Activated B cell treated with CpG ODN at 0.5 μM for 24 hours (primary cell): Measurements from ENCODE around the gene UBE2H. TPM values are rescaled to one million over a fixed set of nuclear protein-coding genes. Genes with fewer than 3 reads are reported as not detected.

Experiments used
- ATAC-seq: fragments of 200-7000 bp; cut with Tn5 transposase; one replicate; pipeline ENCODE4 v1.10.0; 2021; ENCODE audit warnings: low read depth, mild to moderate bottlenecking, moderate library complexity
- CTCF ChIA-PET: fragments of 350-600 bp; sonication (Branson Sonifier 250); formaldehyde crosslinking; loops from one replicate; lab custom pipeline; 2021; ENCODE audit warnings: antibody characterized with exemption; lab: Charles Lee
- POLR2A ChIA-PET: fragments of 350-600 bp; sonication (Branson Sonifier 250); formaldehyde crosslinking; loops from one replicate; lab custom pipeline; 2021; ENCODE audit warnings: antibody characterized with exemption; lab: Charles Lee
- DNase-seq: peaks from one replicate; pipeline ENCODE4 v3.0.0; 2022
- H3K27ac Mint-ChIP-seq: one replicate; pipeline ENCODE4 v1.8.0; 2020; ENCODE audit warnings: mixed read lengths
- H3K27me3 Mint-ChIP-seq: one replicate; pipeline ENCODE4 v1.8.0; 2021; ENCODE audit warnings: mixed read lengths
- H3K36me3 Mint-ChIP-seq: one replicate; pipeline ENCODE4 v1.8.0; 2021; ENCODE audit warnings: low read depth, mixed read lengths
- H3K4me1 Mint-ChIP-seq: one replicate; pipeline ENCODE4 v1.8.0; 2021; ENCODE audit warnings: mixed read lengths
- H3K4me3 Mint-ChIP-seq: one replicate; pipeline ENCODE4 v1.8.0; 2020; ENCODE audit warnings: mild to moderate bottlenecking, mixed read lengths
- H3K9me3 Mint-ChIP-seq: one replicate; pipeline ENCODE4 v1.8.0; 2020; ENCODE audit warnings: mixed read lengths
- CTCF ChIP-seq: fragments of 200-600 bp; IDR thresholded peaks from one replicate; pipeline ENCODE4 v1.8.0; 2022; ENCODE audit warnings: antibody characterized with exemption, mild to moderate bottlenecking
- intact Hi-C: fragments of 100-400 bp; cut with micrococcal nuclease; formaldehyde crosslinking; loops from one replicate; pipeline ENCODE4 v1.15.1; 2024
- total RNA-seq: library from RNA; stranded (reverse); gene quantifications from 2 replicates; pipeline ENCODE4 v1.2.3, GENCODE V29; 2022

The UBE2H gene
- total RNA-seq, 1 donor from 2014 or later: 32.6 TPM

DNA sequence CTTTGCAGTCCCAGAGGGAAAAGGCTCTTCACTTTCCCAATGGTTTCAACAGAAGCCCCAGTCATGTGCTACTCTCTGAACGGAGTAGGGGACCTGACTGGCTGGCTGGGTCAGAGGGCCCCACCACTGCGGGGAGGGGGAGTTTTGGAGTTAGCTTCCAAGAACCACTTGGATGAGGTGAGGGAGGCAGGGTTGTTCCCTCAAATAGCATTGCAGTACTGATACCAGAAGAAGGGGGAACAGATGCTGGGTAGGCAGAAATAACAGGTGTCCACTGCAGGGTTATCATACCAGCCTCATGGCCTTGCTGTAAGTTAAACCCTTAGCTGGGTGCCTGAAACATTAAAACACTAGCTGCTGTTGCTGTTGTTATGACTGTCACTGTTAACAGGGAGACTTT is 131.3 kb downstream of the UBE2H start:
- POLR2A ChIA-PET: no interaction called here
- no peak overlapping the region for H3K4me3 Mint-ChIP-seq
- DNase-seq: no peak
- ATAC-seq: no peak
- H3K36me3 Mint-ChIP-seq: no peaks in the 10 kb centered on the region
- peaks cover 10% of the 10 kb centered on the region for H3K4me1 Mint-ChIP-seq
- H3K27ac Mint-ChIP-seq: no peak overlapping the region
- no peaks in the 10 kb centered on the region for H3K9me3 Mint-ChIP-seq
- H3K27me3 Mint-ChIP-seq: peaks cover 4% of the 10 kb centered on the region
- no peak for TF ChIP-seq CTCF
- intact Hi-C loops: loop anchor here (10.0 kb wide), 1 partner anchor 97 kb away; no protein-coding TSS in a partner anchor
- CTCF ChIA-PET: interaction anchor here (0.5 kb wide), 1 partner anchor 1456 kb away, joined by 3 read pairs; no protein-coding TSS in a partner anchor

DNA sequence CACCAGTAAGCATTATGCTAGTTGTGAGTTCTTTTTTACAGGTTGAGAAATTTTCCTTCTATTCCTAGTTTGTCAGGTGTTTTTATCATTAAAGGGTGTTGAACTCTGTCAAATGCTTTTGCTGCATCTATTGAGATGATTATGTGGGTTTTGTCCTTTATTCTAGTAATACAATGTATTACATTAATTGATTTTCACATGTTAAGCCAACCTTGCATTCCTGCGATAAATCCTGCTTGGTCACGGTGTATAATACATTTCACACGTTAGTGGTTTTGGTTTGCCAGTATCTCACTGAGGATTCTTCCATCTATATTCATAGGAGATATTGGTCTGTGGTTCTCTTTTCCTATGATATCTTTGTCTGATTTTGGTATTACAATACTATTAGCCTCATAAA is 136.0 kb downstream of the UBE2H start:
- no peak overlapping the region for H3K27ac Mint-ChIP-seq
- no peak for TF ChIP-seq CTCF
- ChIA-PET CTCF (no interaction called here), POLR2A (no interaction called here)
- no peaks in the 10 kb centered on the region for H3K9me3 Mint-ChIP-seq
- no peaks in the 10 kb centered on the region for H3K4me1 Mint-ChIP-seq
- DNase-seq: no peak
- intact Hi-C loops: no loop called here
- no peak for ATAC-seq
- H3K36me3 Mint-ChIP-seq: no peaks in the 10 kb centered on the region
- no peak overlapping the region for H3K4me3 Mint-ChIP-seq
- peaks cover under 1% of the 10 kb centered on the region for H3K27me3 Mint-ChIP-seq

- Mint-ChIP-seq H3K36me3 (no peaks in the 10 kb centered on the region), H3K4me1 (no peaks in the 10 kb centered on the region), H3K4me3 (no peak overlapping the region), H3K27me3 (no peaks in the 10 kb centered on the region), H3K27ac (no peak overlapping the region), H3K9me3 (no peaks in the 10 kb centered on the region)
- CTCF ChIA-PET: no interaction called here
- POLR2A ChIA-PET: no interaction called here
- ATAC-seq: no peak
- intact Hi-C loops: no loop called here
- DNase-seq: no peak
- TF ChIP-seq CTCF: no peak
These were observed 144.9 kb downstream of the UBE2H start for GRCh38 chr7:129807863-129808262.

GRCh38 chr7:129804890-129805719 is 147.7 kb downstream of the UBE2H start:
- H3K9me3 Mint-ChIP-seq: no peaks in the 10 kb centered on the region
- ChIA-PET CTCF (no interaction called here), POLR2A (interaction anchor here (0.6 kb wide), 1 partner anchor 1555 kb away, joined by 3 read pairs; no protein-coding TSS in a partner anchor)
- no peaks in the 10 kb centered on the region for H3K27me3 Mint-ChIP-seq
- H3K4me3 Mint-ChIP-seq: no peak overlapping the region
- DNase-seq: no peak
- ATAC-seq: no peak
- intact Hi-C loops: no loop called here
- no peak for TF ChIP-seq CTCF
- no peak overlapping the region for H3K27ac Mint-ChIP-seq
- H3K4me1 Mint-ChIP-seq: no peaks in the 10 kb centered on the region
- no peaks in the 10 kb centered on the region for H3K36me3 Mint-ChIP-seq

GRCh38 chr7:129804111-129804889 is 148.5 kb downstream of the UBE2H start:
- ChIA-PET POLR2A (interaction anchor here (0.6 kb wide), 1 partner anchor 1555 kb away, joined by 3 read pairs; no protein-coding TSS in a partner anchor), CTCF (no interaction called here)
- Mint-ChIP-seq H3K27me3 (no peaks in the 10 kb centered on the region), H3K4me1 (no peaks in the 10 kb centered on the region), H3K4me3 (no peak overlapping the region), H3K27ac (no peak overlapping the region), H3K36me3 (no peaks in the 10 kb centered on the region), H3K9me3 (no peaks in the 10 kb centered on the region)
- no peak for TF ChIP-seq CTCF
- DNase-seq (no peak), ATAC-seq (no peak)
- intact Hi-C loops: no loop called here
